Mucosa of rectum (tissue), 2 donors: Measurements from ENCODE around the gene C19orf12.
"Not testable (repeated sequence)": the region's sequence is repeated elsewhere in the genome, so short reads cannot be mapped to it uniquely, and the experiment has no call there.

ENCODE experiments used
- H3K27ac ChIP-seq, 2 donors: one replicate each; pipeline ENCODE4 v1.7.0; 2013; ENCODE audit warnings: inconsistent platforms in 2 of 2, low read depth in 2 of 2, low read length in 2 of 2
- H3K27me3 ChIP-seq, 2 donors: one replicate each; pipeline ENCODE4 v1.7.0; 2013; ENCODE audit warnings: low read length in 2 of 2; ENCODE audit not compliant: control insufficient read depth in 2 of 2, insufficient read depth in 2 of 2
- H3K36me3 ChIP-seq, 2 donors: one replicate each; pipeline ENCODE4 v1.7.0; 2013; ENCODE audit warnings: low read length in 2 of 2; ENCODE audit not compliant: control insufficient read depth in 2 of 2, insufficient read depth in 2 of 2
- H3K4me1 ChIP-seq, 2 donors: one replicate each; pipeline ENCODE4 v1.7.0; 2013; ENCODE audit warnings: low read length in 2 of 2, mild to moderate bottlenecking in 1 of 2; ENCODE audit not compliant: control insufficient read depth in 2 of 2, insufficient read depth in 2 of 2
- H3K4me3 ChIP-seq, 2 donors: one replicate each; pipeline ENCODE4 v1.7.0; 2013; ENCODE audit warnings: low read length in 2 of 2
- H3K9ac ChIP-seq, 2 donors: one replicate each; pipeline ENCODE4 v1.7.0; 2013; ENCODE audit warnings: low read length in 2 of 2, low read depth in 1 of 2, mild to moderate bottlenecking in 1 of 2
- H3K9me3 ChIP-seq, 2 donors: one replicate each; pipeline ENCODE4 v1.7.0; 2013; ENCODE audit warnings: low read length in 2 of 2; ENCODE audit not compliant: control insufficient read depth in 2 of 2
- donor health status: healthy.
- donor health status: Normal muscosa, but diverticular disease.

Gene C19orf12

GRCh38 chr19:29671393-29672160 is 43.5 kb downstream of the C19orf12 start:
- no peak overlapping the region for H3K9ac ChIP-seq
- H3K9me3 ChIP-seq = no peaks in the 10 kb centered on the region
- H3K27ac ChIP-seq = peak overlapping the region in 1 of 2 donors; percentile 18
- H3K4me1 ChIP-seq = peaks cover 4 to 8% of the 10 kb centered on the region in 2 donors
- peaks cover 3 to 10% of the 10 kb centered on the region in 2 donors for H3K36me3 ChIP-seq
- no peak overlapping the region for H3K4me3 ChIP-seq
- no peaks in the 10 kb centered on the region for H3K27me3 ChIP-seq

GRCh38 chr19:29671026-29671392 is 44.1 kb downstream of the C19orf12 start:
- H3K4me3 ChIP-seq = not testable (repeated sequence)

GRCh38 chr19:29670255-29670654 is 44.8 kb downstream of the C19orf12 start:
- Histone ChIP-seq H3K36me3 (peaks cover 0 to 7% of the 10 kb centered on the region in 2 donors), H3K9ac (no peak overlapping the region), H3K27ac (no peak overlapping the region), H3K4me1 (peaks cover 16 to 17% of the 10 kb centered on the region in 2 donors), H3K9me3 (no peaks in the 10 kb centered on the region), H3K4me3 (no peak overlapping the region), H3K27me3 (no peaks in the 10 kb centered on the region)

More at GRCh38 chr19:29671026-29671392, 44.1 kb downstream of the C19orf12 start:
- H3K36me3 ChIP-seq = peaks cover 3 to 10% of the 10 kb centered on the region in 2 donors
- peak overlapping the region in 1 of 2 donors; percentile 18 for H3K27ac ChIP-seq
- H3K9ac ChIP-seq, H3K9me3 ChIP-seq, H3K27me3 ChIP-seq: not testable (repeated sequence)
- peaks cover 10 to 12% of the 10 kb centered on the region in 2 donors for H3K4me1 ChIP-seq

- Histone ChIP-seq H3K9me3 (no peaks in the 10 kb centered on the region), H3K27ac (peak overlapping the region in 1 of 2 donors; percentile 9)
Measured at GRCh38 chr19:29668746-29669609, 46.1 kb downstream of the C19orf12 start.

GRCh38 chr19:29667901-29668341 is 47.1 kb downstream of the C19orf12 start:
- no peaks in the 10 kb centered on the region for H3K9me3 ChIP-seq
- peak overlapping the region in 1 of 2 donors; percentile 77 for H3K27ac ChIP-seq
- H3K36me3 ChIP-seq = no peaks in the 10 kb centered on the region
- H3K27me3 ChIP-seq = peaks cover 0 to 3% of the 10 kb centered on the region in 2 donors
- no peak overlapping the region for H3K9ac ChIP-seq
- H3K4me1 ChIP-seq = peaks cover 20 to 24% of the 10 kb centered on the region in 2 donors
- peak overlapping the region in 1 of 2 donors; percentile 70 for H3K4me3 ChIP-seq

More at GRCh38 chr19:29668746-29669609, 46.1 kb downstream of the C19orf12 start:
- H3K4me3 ChIP-seq = no peak overlapping the region
- peaks cover 16 to 22% of the 10 kb centered on the region in 2 donors for H3K4me1 ChIP-seq
- no peak overlapping the region for H3K9ac ChIP-seq
- H3K27me3 ChIP-seq = no peaks in the 10 kb centered on the region
- H3K36me3 ChIP-seq = peaks cover 0 to 2% of the 10 kb centered on the region in 2 donors

GRCh38 chr19:29667387-29667783 is 47.7 kb downstream of the C19orf12 start:
- Histone ChIP-seq H3K4me1 (peaks cover 22 to 26% of the 10 kb centered on the region in 2 donors), H3K4me3 (peak overlapping the region in 1 of 2 donors; percentile 70), H3K9ac (no peak overlapping the region), H3K9me3 (no peaks in the 10 kb centered on the region), H3K27me3 (peaks cover 0 to 3% of the 10 kb centered on the region in 2 donors), H3K36me3 (no peaks in the 10 kb centered on the region), H3K27ac (peak overlapping the region in 1 of 2 donors; percentile 77)

GRCh38 chr19:29666578-29667386 is 48.3 kb downstream of the C19orf12 start:
- peaks cover 0 to 3% of the 10 kb centered on the region in 2 donors for H3K27me3 ChIP-seq
- peak overlapping the region; percentile 68 to 79 for H3K9ac ChIP-seq
- H3K27ac ChIP-seq = peak overlapping the region; percentile 71 to 77
- H3K9me3 ChIP-seq = no peaks in the 10 kb centered on the region
- H3K36me3 ChIP-seq = no peaks in the 10 kb centered on the region
- H3K4me1 ChIP-seq = peaks cover 22 to 26% of the 10 kb centered on the region in 2 donors
- peak overlapping the region; percentile 70 to 72 for H3K4me3 ChIP-seq

- H3K9ac ChIP-seq = peak overlapping the region; percentile 68 to 79
- H3K27ac ChIP-seq = peak overlapping the region; percentile 71 to 77
- H3K27me3 ChIP-seq = peaks cover 0 to 3% of the 10 kb centered on the region in 2 donors
- no peaks in the 10 kb centered on the region for H3K36me3 ChIP-seq
- H3K4me1 ChIP-seq = peaks cover 22 to 26% of the 10 kb centered on the region in 2 donors
- H3K4me3 ChIP-seq = peak overlapping the region; percentile 70 to 72
- H3K9me3 ChIP-seq = no peaks in the 10 kb centered on the region
Measured at GRCh38 chr19:29665826-29666577, 49.1 kb downstream of the C19orf12 start.
